Measurements from ENCODE around the gene PTCHD1.

GRCh38 chrX:23372220-23372902 is 37.7 kb downstream of the PTCHD1 start:
- TF ChIP-seq CTCF (IDR thresholded peaks at IDR 0.05): no peak
- no peak for TF ChIP-seq POLR2AphosphoS5 (IDR thresholded peaks at IDR 0.05; ENCODE audit: insufficient read depth in 1 of 2, low read depth in 1 of 2)
